NCI-H82 (cell line): ENCODE measurements around the gene CAMKV.
A peak's percentile ranks its signal among the peaks of the same experiment; 100 is the strongest.
"Not testable (repeated sequence)": the region's sequence is repeated elsewhere in the genome, so short reads cannot be mapped to it uniquely, and the experiment has no call there.

Experiments used
- DNase-seq: peaks from one replicate; lab custom pipeline; 2025; lab: John Stamatoyannopoulos, UW

CAMKV gene

GRCh38 chr3:49869525-49870126 lies at the start of gene CAMKV:
Gene CAMKV (minus strand): TSS chr3:49869906. CDS start chr3:49862388, 7,518 bp downstream.
- DNase-seq, result peak; percentile 83

GRCh38 chr3:49917806-49918590 lies 48.3 kb upstream of the CAMKV start:
- not testable (repeated sequence) for DNase-seq

GRCh38 chr3:49916686-49917085 lies 47.0 kb upstream of the CAMKV start:
- no peak for DNase-seq

GRCh38 chr3:49914906-49915305 lies 45.2 kb upstream of the CAMKV start:
- peak; percentile 82 for DNase-seq

- peak; percentile 90 for DNase-seq
Observed at GRCh38 chr3:49912881-49913281, 43.2 kb upstream of the CAMKV start.

- DNase-seq, result no peak
Observed at GRCh38 chr3:49911611-49912010, 41.9 kb upstream of the CAMKV start.

- no peak for DNase-seq
Observed at GRCh38 chr3:49911124-49911420, 41.4 kb upstream of the CAMKV start.

GRCh38 chr3:49910409-49911123 lies 40.9 kb upstream of the CAMKV start:
- DNase-seq, result no peak

GRCh38 chr3:49908373-49909199 lies 38.9 kb upstream of the CAMKV start:
- no peak for DNase-seq

GRCh38 chr3:49906073-49906743 lies 36.5 kb upstream of the CAMKV start:
- peak; percentile 67 for DNase-seq

- DNase-seq, result not testable (repeated sequence)
Observed at GRCh38 chr3:49904448-49904847, 34.7 kb upstream of the CAMKV start.

GRCh38 chr3:49903451-49904424 lies 34.0 kb upstream of the CAMKV start, which contains the start of gene MST1R:
Gene MST1R (minus strand): TSS chr3:49903873. CDS start chr3:49903609, 264 bp downstream.
- peak; percentile 49 for DNase-seq

- DNase-seq, result no peak
Observed at GRCh38 chr3:49902511-49903345, 33.0 kb upstream of the CAMKV start.

- no peak for DNase-seq
Observed at GRCh38 chr3:49901366-49902339, 31.9 kb upstream of the CAMKV start.

- DNase-seq, result no peak
Observed at GRCh38 chr3:49900491-49901153, 30.9 kb upstream of the CAMKV start.

GRCh38 chr3:49899815-49900214 lies 30.1 kb upstream of the CAMKV start:
- peak; percentile 78 for DNase-seq

GRCh38 chr3:49898991-49899390 lies 29.3 kb upstream of the CAMKV start:
- DNase-seq, result no peak

- DNase-seq, result no peak
Observed at GRCh38 chr3:49896345-49896744, 26.6 kb upstream of the CAMKV start.
